Right cardiac atrium (tissue), 5 donors: Measurements from ENCODE around the gene TOPBP1. TPM values are rescaled to one million over a fixed set of nuclear protein-coding genes. Genes with fewer than 3 reads are reported as not detected.

Experiments used
- ATAC-seq, 2 donors: fragments of 200-7000 bp; cut with Tn5 transposase; one replicate each; pipeline versions ENCODE4 v1.8.0 to v1.9.1; 2020; ENCODE audit warnings: moderate library complexity in 2 of 2, mild to moderate bottlenecking in 1 of 2
- DNase-seq, 3 donors: peaks; one replicate each; pipeline ENCODE4 v3.0.0-alpha.2; 2020
- H3K27ac ChIP-seq: one replicate; pipeline ENCODE4 v1.5.1; 2013; ENCODE audit warnings: mild to moderate bottlenecking, low read length, control low read depth, moderate library complexity
- H3K27me3 ChIP-seq: one replicate; pipeline ENCODE4 v1.6.1; 2013; ENCODE audit not compliant: control insufficient read depth, insufficient read depth
- H3K4me1 ChIP-seq: one replicate; pipeline ENCODE4 v1.6.1; 2013; ENCODE audit warnings: low read length; ENCODE audit not compliant: control insufficient read depth, insufficient read depth
- H3K4me3 ChIP-seq: one replicate; pipeline ENCODE4 v1.5.1; 2013; ENCODE audit warnings: low read length, control low read depth
- H3K9me3 ChIP-seq: one replicate; pipeline ENCODE4 v1.6.1; 2013; ENCODE audit warnings: low read length; ENCODE audit not compliant: control insufficient read depth
- WGBS: extraction: QIAGEN DNeasy Blood & Tissue Kit; methylation state at CpG from one replicate; pipeline ENCODE4 v1.1.7; 2013; 5-methylcytosine and 5-hydroxymethylcytosine counted together
- intact Hi-C, 4 donors: fragments of 100-400 bp; cut with DNase I; formaldehyde crosslinking; loops; one replicate each; pipeline versions ENCODE4 v1.11.0 to v1.14.0; 2022 to 2023
- polyA plus RNA-seq: library from polyadenylated mRNA; stranded (reverse); fragments of 200-250 nt; gene quantifications from one replicate; pipeline ENCODE4 v1.2.3, GENCODE V29; 2013
- total RNA-seq, 4 donors: library from RNA; stranded (reverse); fragmentation: NEBNext Ultra II Directional; extraction: Animal tissue kit (Norgen Biotek cat#: 25700); gene quantifications; one replicate each; pipeline ENCODE4 v1.2.1, GENCODE V29; 2021
- donor health status: healthy with polysubstance abuse.
- donor health status: DM: no; HTN: yes; CAD: no.
- donor health status: DM: no; HTN: no; CAD: no.
- donor health status: DM: no; HTN: yes; CAD: no; lungs with severe emphysema.
- donor health status: DM: yes; HTN: yes; CAD: no.

The TOPBP1 gene
- total and polyA plus RNA-seq, 5 donors = 5.4 to 12.7 (median 12.2) TPM

DNA sequence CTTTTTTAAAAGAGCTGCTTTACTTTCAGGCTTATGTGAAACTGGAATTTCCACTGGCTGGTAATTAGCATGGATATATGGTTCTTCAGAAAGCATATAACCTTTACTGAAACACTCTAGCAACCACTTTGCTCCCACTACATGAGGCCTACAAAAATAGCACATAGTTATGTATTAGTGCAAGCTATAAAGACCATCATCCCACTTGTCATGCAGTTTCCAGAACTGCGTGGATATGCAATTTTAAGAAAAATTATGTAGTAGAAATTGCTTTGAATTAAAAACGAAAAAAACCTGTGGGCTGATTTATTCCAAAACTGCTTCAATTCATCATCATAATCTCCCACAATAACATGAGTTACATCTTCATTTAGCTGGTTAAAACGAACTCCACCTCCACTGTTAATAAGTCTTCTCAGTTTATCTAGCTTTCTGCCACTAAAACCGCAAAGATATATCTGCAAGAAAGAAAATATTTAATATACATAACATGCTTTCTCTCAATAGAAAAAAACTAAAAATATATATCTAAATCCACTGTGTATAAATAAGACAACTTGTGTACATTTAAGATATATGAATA lies 12.2 kb downstream of the TOPBP1 start:
- Histone ChIP-seq H3K4me3 (no peak overlapping the region), H3K4me1 (no peaks in the 10 kb centered on the region), H3K9me3 (no peaks in the 10 kb centered on the region), H3K27ac (no peak overlapping the region), H3K27me3 (no peaks in the 10 kb centered on the region)
- DNase-seq (no peak), ATAC-seq (no peak)
- intact Hi-C loops = no loop called here
- 91% methylated on average over 4 of the region's 4 CpGs for WGBS

DNA sequence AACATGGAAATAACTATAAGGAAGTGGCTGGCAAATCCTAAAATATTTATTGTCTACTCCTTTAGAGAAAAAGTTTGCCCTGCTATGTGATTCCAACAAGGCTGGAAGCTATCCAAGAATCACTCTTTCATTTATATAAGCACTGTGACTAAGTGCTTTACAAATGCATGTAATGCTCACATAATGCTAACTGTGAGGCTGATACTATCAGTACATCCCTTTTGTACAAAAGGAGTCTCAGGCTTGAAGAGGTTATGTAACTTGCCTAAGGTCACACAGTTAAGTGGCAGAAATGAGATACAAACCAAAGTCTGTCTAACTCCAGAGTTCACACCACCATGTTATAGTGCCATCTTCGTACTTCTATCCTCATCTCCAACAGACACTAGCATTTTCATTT lies 17.0 kb downstream of the TOPBP1 start:
- intact Hi-C loops = no loop called here
- no peak for ATAC-seq
- H3K27ac ChIP-seq = no peak overlapping the region
- no peak for DNase-seq
- no peaks in the 10 kb centered on the region for H3K27me3 ChIP-seq
- no peaks in the 10 kb centered on the region for H3K9me3 ChIP-seq
- 93% methylated on average over 1 of the region's 1 CpG for WGBS
- no peaks in the 10 kb centered on the region for H3K4me1 ChIP-seq
- H3K4me3 ChIP-seq = no peak overlapping the region

- Histone ChIP-seq H3K4me1 (no peaks in the 10 kb centered on the region), H3K9me3 (no peaks in the 10 kb centered on the region), H3K27ac (no peak overlapping the region), H3K27me3 (no peaks in the 10 kb centered on the region), H3K4me3 (no peak overlapping the region)
- intact Hi-C loops = no loop called here
- WGBS = 85% methylated on average over 2 of the region's 2 CpGs
- DNase-seq (no peak), ATAC-seq (no peak)
Measured at GRCh38 chr3:133643611-133644010, 18.1 kb downstream of the TOPBP1 start.

- no peak for ATAC-seq
- Histone ChIP-seq H3K27me3 (no peaks in the 10 kb centered on the region), H3K9me3 (no peaks in the 10 kb centered on the region), H3K4me1 (no peaks in the 10 kb centered on the region), H3K4me3 (no peak overlapping the region), H3K27ac (no peak overlapping the region)
- 97% methylated on average over 4 of the region's 4 CpGs for WGBS
- no peak for DNase-seq
- intact Hi-C loops = no loop called here
Measured at GRCh38 chr3:133641254-133641653, 20.5 kb downstream of the TOPBP1 start.

DNA sequence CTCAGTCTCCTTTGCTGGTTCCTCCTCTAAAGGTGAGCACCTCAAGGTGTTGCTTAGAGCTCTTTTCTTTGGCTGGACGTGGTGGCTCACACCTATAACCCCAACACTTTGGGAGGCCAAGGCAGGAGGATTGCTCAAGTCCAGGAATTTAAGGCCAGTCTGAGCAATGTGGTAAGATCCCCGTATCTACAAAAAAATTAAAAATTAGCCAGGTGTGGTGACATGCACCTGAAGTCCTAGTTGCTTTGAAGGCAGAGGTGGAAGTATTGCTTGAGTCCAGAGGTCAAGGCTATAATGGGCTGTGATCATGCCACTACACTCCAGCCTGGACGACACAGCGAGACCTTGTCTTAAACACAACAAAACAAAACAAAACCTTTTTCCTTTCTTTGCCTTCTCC lies 28.3 kb downstream of the TOPBP1 start:
- Histone ChIP-seq H3K27ac (no peak overlapping the region), H3K27me3 (no peaks in the 10 kb centered on the region), H3K4me3 (no peak overlapping the region), H3K9me3 (no peaks in the 10 kb centered on the region), H3K4me1 (no peaks in the 10 kb centered on the region)
- intact Hi-C loops = no loop called here
- ATAC-seq = no peak
- 98% methylated on average over 4 of the region's 4 CpGs for WGBS
- no peak for DNase-seq

- H3K4me3 ChIP-seq = no peak overlapping the region
- 90% methylated on average over 2 of the region's 2 CpGs for WGBS
- DNase-seq = no peak
- intact Hi-C loops = no loop called here
- no peak overlapping the region for H3K27ac ChIP-seq
- ATAC-seq = no peak
- H3K4me1 ChIP-seq = no peaks in the 10 kb centered on the region
- no peaks in the 10 kb centered on the region for H3K9me3 ChIP-seq
- no peaks in the 10 kb centered on the region for H3K27me3 ChIP-seq
Measured at GRCh38 chr3:133629146-133629545, 32.6 kb downstream of the TOPBP1 start.

GRCh38 chr3:133627789-133628188 lies 34.0 kb downstream of the TOPBP1 start:
- H3K4me3 ChIP-seq = no peak overlapping the region
- H3K27ac ChIP-seq = no peak overlapping the region
- H3K4me1 ChIP-seq = no peaks in the 10 kb centered on the region
- no peak for DNase-seq
- ATAC-seq = no peak
- H3K27me3 ChIP-seq = no peaks in the 10 kb centered on the region
- intact Hi-C loops = no loop called here
- H3K9me3 ChIP-seq = no peaks in the 10 kb centered on the region

- H3K27me3 ChIP-seq = no peaks in the 10 kb centered on the region
- H3K4me3 ChIP-seq = no peak overlapping the region
- no peak for ATAC-seq
- intact Hi-C loops = no loop called here
- WGBS = 97% methylated on average over 13 of the region's 13 CpGs
- DNase-seq = peak in 1 of 3 donors; percentile 22
- H3K9me3 ChIP-seq = no peaks in the 10 kb centered on the region
- no peaks in the 10 kb centered on the region for H3K4me1 ChIP-seq
- no peak overlapping the region for H3K27ac ChIP-seq
Measured at GRCh38 chr3:133620066-133620784, 41.5 kb downstream of the TOPBP1 start.

DNA sequence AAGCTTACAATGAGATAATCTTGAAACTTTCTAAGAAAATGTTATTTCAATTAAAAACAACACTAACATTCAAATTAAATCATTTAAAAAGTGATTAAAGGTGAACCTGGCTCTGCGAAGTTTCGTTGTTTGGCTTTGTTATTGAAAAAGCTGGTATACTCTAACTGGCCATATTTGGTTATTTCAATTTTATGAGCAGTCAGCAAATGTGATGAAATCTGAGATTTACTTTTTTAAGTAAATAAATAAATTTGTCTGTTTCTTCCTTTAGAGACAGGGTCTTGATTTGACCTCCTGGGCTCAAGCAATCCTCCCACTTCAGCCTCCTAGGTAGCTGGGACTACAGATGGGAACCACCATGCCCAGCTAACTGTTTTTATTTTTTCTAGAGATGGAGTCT lies 50.2 kb downstream of the TOPBP1 start:
- WGBS = 99% methylated on average over 2 of the region's 2 CpGs

GRCh38 chr3:133610031-133610430 lies 51.7 kb downstream of the TOPBP1 start:
- Histone ChIP-seq H3K9me3 (no peaks in the 10 kb centered on the region), H3K4me3 (no peak overlapping the region), H3K27me3 (no peaks in the 10 kb centered on the region), H3K27ac (no peak overlapping the region), H3K4me1 (no peaks in the 10 kb centered on the region)
- DNase-seq (no peak), ATAC-seq (no peak)
- intact Hi-C loops = no loop called here

More for the DNA sequence above, 50.2 kb downstream of the TOPBP1 start:
- DNase-seq (no peak), ATAC-seq (no peak)
- H3K4me3 ChIP-seq = no peak overlapping the region
- no peaks in the 10 kb centered on the region for H3K27me3 ChIP-seq
- H3K9me3 ChIP-seq = no peaks in the 10 kb centered on the region
- H3K27ac ChIP-seq = no peak overlapping the region
- no peaks in the 10 kb centered on the region for H3K4me1 ChIP-seq
- intact Hi-C loops = no loop called here

GRCh38 chr3:133608388-133608787 lies 53.4 kb downstream of the TOPBP1 start:
- H3K4me3 ChIP-seq = no peak overlapping the region
- intact Hi-C loops = no loop called here
- DNase-seq (no peak), ATAC-seq (no peak)
- no peak overlapping the region for H3K27ac ChIP-seq
- 70% methylated on average over 2 of the region's 2 CpGs for WGBS
- H3K9me3 ChIP-seq = no peaks in the 10 kb centered on the region
- no peaks in the 10 kb centered on the region for H3K27me3 ChIP-seq
- H3K4me1 ChIP-seq = no peaks in the 10 kb centered on the region

- ATAC-seq (no peak), DNase-seq (no peak)
- H3K27ac ChIP-seq = no peak overlapping the region
- intact Hi-C loops = no loop called here
- no peaks in the 10 kb centered on the region for H3K4me1 ChIP-seq
- 97% methylated on average over 1 of the region's 1 CpG for WGBS
- no peaks in the 10 kb centered on the region for H3K27me3 ChIP-seq
- no peak overlapping the region for H3K4me3 ChIP-seq
- H3K9me3 ChIP-seq = no peaks in the 10 kb centered on the region
Measured at GRCh38 chr3:133607816-133608215, 53.9 kb downstream of the TOPBP1 start.
